ENCODE data around the gene GAPDHS. TPM values are rescaled to one million over a fixed set of nuclear protein-coding genes. Genes with fewer than 3 reads are reported as not detected.

Gene GAPDHS
- total RNA-seq, 1 experiment from 2014 or later = not detected

- Histone ChIP-seq H3K9me3 (ENCODE audit: low read depth, low read length, poor library complexity, severe bottlenecking) (no peaks in the 10 kb centered on the region), H3K27ac (ENCODE audit: low read depth, low read length, poor library complexity, severe bottlenecking) (no peak overlapping the region), H3K27me3 (replicated peaks; ENCODE audit: insufficient read depth, low read depth, low read length, poor library complexity) (no peaks in the 10 kb centered on the region), H3K36me3 (ENCODE audit: insufficient read depth, low read length, poor library complexity, severe bottlenecking) (no peaks in the 10 kb centered on the region), H3K4me1 (ENCODE audit: insufficient read depth, low read length, poor library complexity, severe bottlenecking) (no peaks in the 10 kb centered on the region), H3K4me3 (ENCODE audit: low read depth, low read length, poor library complexity, severe bottlenecking) (no peak overlapping the region)
- DNase-seq (ENCODE audit: low spot score) = no peak
- no TSS peak for BruUV-seq (replicated peaks)
- TF ChIP-seq EZH2 (IDR thresholded peaks at IDR 0.05; ENCODE audit: borderline replicate concordance, low read depth, low read length, poor library complexity, severe bottlenecking) = no peak
- TF ChIP-seq CTCF (conservative IDR thresholded peaks at IDR 0.05; ENCODE audit: low read depth, low read length) = no peak
- ChIA-PET CTCF (no interaction called here), POLR2A (ENCODE audit: low non-redundant PET) (no interaction called here)
- intact Hi-C loops (cut with micrococcal nuclease; ENCODE audit: unreplicated experiment) = no loop called here
These were observed 20.2 kb downstream of the GAPDHS start for GRCh38 chr19:35553385-35554000.

- TF ChIP-seq EZH2 (IDR thresholded peaks at IDR 0.05; ENCODE audit: borderline replicate concordance, low read depth, low read length, poor library complexity, severe bottlenecking) (no peak), CTCF (conservative IDR thresholded peaks at IDR 0.05; ENCODE audit: low read depth, low read length) (no peak)
- POLR2A ChIA-PET (ENCODE audit: low non-redundant PET) = no interaction called here
- no peaks in the 10 kb centered on the region for H3K9me3 ChIP-seq (ENCODE audit: low read depth, low read length, poor library complexity, severe bottlenecking)
- no TSS peak for BruUV-seq (replicated peaks)
- no peaks in the 10 kb centered on the region for H3K36me3 ChIP-seq (ENCODE audit: insufficient read depth, low read length, poor library complexity, severe bottlenecking)
- peaks cover 4% of the 10 kb centered on the region for H3K27me3 ChIP-seq (replicated peaks; ENCODE audit: insufficient read depth, low read depth, low read length, poor library complexity)
- H3K4me1 ChIP-seq (ENCODE audit: insufficient read depth, low read length, poor library complexity, severe bottlenecking) = no peaks in the 10 kb centered on the region
- intact Hi-C loops (cut with micrococcal nuclease; ENCODE audit: unreplicated experiment) = no loop called here
- H3K4me3 ChIP-seq (ENCODE audit: low read depth, low read length, poor library complexity, severe bottlenecking) = no peak overlapping the region
- no peak for DNase-seq (ENCODE audit: low spot score)
- CTCF ChIA-PET = no interaction called here
- H3K27ac ChIP-seq (ENCODE audit: low read depth, low read length, poor library complexity, severe bottlenecking) = no peak overlapping the region
These were observed 20.8 kb downstream of the GAPDHS start for GRCh38 chr19:35554076-35554475.

GRCh38 chr19:35555301-35556005 is 22.2 kb downstream of the GAPDHS start:
- ChIA-PET CTCF (no interaction called here), POLR2A (ENCODE audit: low non-redundant PET) (no interaction called here)
- no peaks in the 10 kb centered on the region for H3K9me3 ChIP-seq (ENCODE audit: low read depth, low read length, poor library complexity, severe bottlenecking)
- H3K4me1 ChIP-seq (ENCODE audit: insufficient read depth, low read length, poor library complexity, severe bottlenecking) = no peaks in the 10 kb centered on the region
- no peak overlapping the region for H3K4me3 ChIP-seq (ENCODE audit: low read depth, low read length, poor library complexity, severe bottlenecking)
- BruUV-seq (replicated peaks) = no TSS peak
- peak; percentile 31; the same call in 1 of the 2 replicates for TF ChIP-seq CTCF (conservative IDR thresholded peaks at IDR 0.05; ENCODE audit: low read depth, low read length)
- no peak for TF ChIP-seq EZH2 (IDR thresholded peaks at IDR 0.05; ENCODE audit: borderline replicate concordance, low read depth, low read length, poor library complexity, severe bottlenecking)
- no peak for DNase-seq (ENCODE audit: low spot score)
- peaks cover 11% of the 10 kb centered on the region for H3K27me3 ChIP-seq (replicated peaks; ENCODE audit: insufficient read depth, low read depth, low read length, poor library complexity)
- no peaks in the 10 kb centered on the region for H3K36me3 ChIP-seq (ENCODE audit: insufficient read depth, low read length, poor library complexity, severe bottlenecking)
- no peak overlapping the region for H3K27ac ChIP-seq (ENCODE audit: low read depth, low read length, poor library complexity, severe bottlenecking)
- intact Hi-C loops (cut with micrococcal nuclease; ENCODE audit: unreplicated experiment) = no loop called here

Measured in A673 (cell line).